Mesodermal cell (in vitro differentiated cells): ENCODE results near the gene IFI27L1.

Experiments used
- H3K27ac ChIP-seq: 2 replicates; pipeline ENCODE4 v1.7.0; 2013; ENCODE audit warnings: mild to moderate bottlenecking, low read depth, low read length, moderate library complexity; ENCODE audit not compliant: severe bottlenecking
- H3K36me3 ChIP-seq: 2 replicates; pipeline ENCODE4 v1.7.1; 2013; ENCODE audit warnings: mild to moderate bottlenecking, low read length, moderate library complexity; ENCODE audit not compliant: control insufficient read depth, insufficient read depth
- H3K4me1 ChIP-seq: one replicate; pipeline ENCODE4 v1.7.1; 2013; ENCODE audit warnings: mild to moderate bottlenecking, low read length; ENCODE audit not compliant: insufficient read depth, control insufficient read depth, poor library complexity, severe bottlenecking
- H3K4me3 ChIP-seq: 2 replicates; pipeline ENCODE4 v1.7.0; 2013; ENCODE audit warnings: low read length, control low read depth, mild to moderate bottlenecking; ENCODE audit not compliant: insufficient read depth, poor library complexity, severe bottlenecking; ENCODE audit errors: extremely low read depth
- H3K9me3 ChIP-seq: 2 replicates; pipeline ENCODE4 v1.7.1; 2013; ENCODE audit warnings: mild to moderate bottlenecking, low read length, moderate library complexity; ENCODE audit not compliant: control insufficient read depth
- WGBS, 2 experiments: methylation state at CpG; one replicate each; pipeline ENCODE4 v1.1.5; 2013; ENCODE audit warnings: missing lambda C conversion rate in 2 of 2; ENCODE audit not compliant: insufficient coverage in 2 of 2; 5-methylcytosine and 5-hydroxymethylcytosine counted together

IFI27L1 gene

DNA sequence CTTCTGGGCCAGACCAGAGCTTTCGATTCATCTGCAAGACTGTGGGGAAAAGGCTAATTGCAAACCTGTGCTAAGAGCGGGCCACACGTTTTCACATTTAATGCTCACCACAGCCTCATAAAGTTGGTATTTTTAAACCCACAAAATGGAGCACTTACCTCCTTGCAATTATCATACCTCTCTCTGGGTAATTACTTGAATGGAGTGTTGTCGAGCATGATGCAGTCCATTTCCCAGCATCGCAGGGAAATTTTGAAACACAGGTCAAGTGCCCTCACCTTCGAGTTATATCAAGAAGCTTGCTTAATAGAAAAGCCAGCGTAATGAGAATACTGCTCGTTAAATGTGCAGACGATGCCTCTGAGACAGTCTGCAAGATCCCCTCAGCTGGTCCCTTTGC is 57.1 kb downstream of the IFI27L1 start:
- Histone ChIP-seq H3K4me1 (no peaks in the 10 kb centered on the region), H3K4me3 (no peak overlapping the region), H3K9me3 (peaks cover 13% of the 10 kb centered on the region), H3K36me3 (no peaks in the 10 kb centered on the region), H3K27ac (no peak overlapping the region)
- 90 to 92% methylated on average over 6 to 9 of the region's 9 CpGs for WGBS, 2 experiments

DNA sequence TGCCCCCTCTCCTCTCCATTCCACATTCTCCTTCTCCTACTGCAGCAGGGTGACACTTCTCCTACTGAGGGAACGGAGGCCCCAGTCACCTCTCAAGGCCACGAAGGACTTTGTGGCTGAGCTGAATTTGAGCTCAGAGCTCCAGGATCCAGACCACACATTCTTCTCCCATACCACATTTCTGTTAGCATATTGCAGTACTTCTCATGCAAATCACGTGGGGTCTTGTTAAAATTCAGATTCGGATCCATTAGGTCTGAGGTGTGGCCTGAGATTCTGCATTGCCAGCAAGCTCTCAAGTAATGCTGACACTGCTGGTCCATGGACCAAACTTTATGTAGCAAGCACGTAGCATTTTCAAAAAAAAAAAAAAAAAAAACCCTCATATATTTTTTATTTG is 57.9 kb downstream of the IFI27L1 start:
- 27 to 61% methylated on average over 3 to 4 of the region's 5 CpGs for WGBS, 2 experiments
- H3K9me3 ChIP-seq = peaks cover 13% of the 10 kb centered on the region

DNA sequence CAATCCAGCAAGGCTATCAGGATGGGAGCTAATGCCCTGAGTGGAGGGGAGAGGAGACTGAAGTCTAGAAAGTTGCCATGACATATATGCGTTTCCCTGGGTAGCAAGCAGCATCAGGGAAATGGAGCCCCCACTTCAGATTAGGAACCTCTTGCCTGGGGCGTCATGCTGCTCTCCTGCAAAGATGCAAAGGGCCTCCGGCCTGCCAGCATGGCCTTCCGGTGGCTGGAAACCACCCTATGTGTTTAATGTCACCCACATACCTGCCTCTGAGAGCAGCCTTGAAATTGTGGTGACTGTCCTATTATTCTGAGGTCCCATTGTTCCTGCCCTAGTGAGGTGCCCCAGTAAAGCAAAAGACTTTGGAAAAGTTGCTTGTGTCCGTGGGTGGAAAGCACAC is 58.3 kb downstream of the IFI27L1 start:
- H3K4me1 ChIP-seq = no peaks in the 10 kb centered on the region
- no peak overlapping the region for H3K27ac ChIP-seq
- H3K9me3 ChIP-seq = peaks cover 13% of the 10 kb centered on the region
- H3K4me3 ChIP-seq = no peak overlapping the region
- H3K36me3 ChIP-seq = no peaks in the 10 kb centered on the region
- WGBS, 2 experiments = 83 to 100% methylated on average over 1 to 3 of the region's 5 CpGs

More for the DNA sequence above, 57.9 kb downstream of the IFI27L1 start:
- no peak overlapping the region for H3K4me3 ChIP-seq
- H3K36me3 ChIP-seq = no peaks in the 10 kb centered on the region
- no peak overlapping the region for H3K27ac ChIP-seq
- H3K4me1 ChIP-seq = no peaks in the 10 kb centered on the region

DNA sequence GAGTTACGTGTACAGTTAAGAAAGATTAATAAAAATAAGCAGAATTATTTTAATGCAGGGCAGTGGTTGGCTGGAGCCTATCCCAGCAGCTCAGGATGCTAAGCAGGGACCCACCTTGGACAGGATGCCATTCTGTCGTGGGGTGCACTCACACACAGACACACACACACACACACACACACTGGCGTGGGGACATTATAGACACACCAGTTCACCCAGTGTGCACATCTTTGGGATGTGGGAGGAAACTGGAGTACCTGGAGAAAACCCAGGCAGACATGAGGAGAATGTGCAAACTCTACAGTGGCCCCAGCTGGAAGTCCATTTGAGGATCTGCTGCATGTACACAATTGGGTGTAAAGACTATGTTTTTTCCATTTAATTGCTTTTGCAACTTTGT is 61.1 kb downstream of the IFI27L1 start:
- no peak overlapping the region for H3K27ac ChIP-seq
- WGBS, 2 experiments = 80% methylated on average over 1 of the region's 3 CpGs; no CpG with 5 or more reads in 1 of the 2 experiments
- H3K36me3 ChIP-seq = no peaks in the 10 kb centered on the region
- H3K4me1 ChIP-seq = peaks cover 3% of the 10 kb centered on the region
- H3K9me3 ChIP-seq = no peaks in the 10 kb centered on the region
- no peak overlapping the region for H3K4me3 ChIP-seq

DNA sequence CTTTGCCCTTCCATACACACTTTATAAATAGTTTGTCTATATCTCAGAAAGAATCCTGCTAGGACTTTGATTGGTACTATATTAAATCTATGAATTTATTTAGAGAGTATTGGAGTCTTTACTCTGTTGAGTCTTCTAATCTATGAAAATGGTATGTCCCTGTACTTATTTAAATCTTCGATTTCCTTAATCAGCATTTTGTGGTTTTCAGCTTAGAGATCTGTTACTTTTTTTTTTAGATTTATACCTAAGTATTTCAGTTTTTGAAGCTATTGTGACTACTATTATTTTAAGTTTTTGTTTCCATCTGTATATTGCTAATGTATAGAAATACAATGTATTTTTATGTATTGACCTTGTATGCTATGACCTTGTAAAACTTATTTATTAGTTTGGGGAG is 61.7 kb downstream of the IFI27L1 start:
- Histone ChIP-seq H3K9me3 (no peaks in the 10 kb centered on the region), H3K4me3 (no peak overlapping the region), H3K36me3 (no peaks in the 10 kb centered on the region), H3K27ac (no peak overlapping the region), H3K4me1 (peaks cover 3% of the 10 kb centered on the region)
- WGBS, 2 experiments = no CpG with 5 or more reads among the region's 1 CpG

GRCh38 chr14:94143239-94143638 is 62.1 kb downstream of the IFI27L1 start:
- WGBS, 2 experiments = 43% methylated on average over 2 of the region's 3 CpGs; no CpG with 5 or more reads in 1 of the 2 experiments
- Histone ChIP-seq H3K4me1 (peaks cover 3% of the 10 kb centered on the region), H3K4me3 (no peak overlapping the region), H3K27ac (no peak overlapping the region), H3K9me3 (no peaks in the 10 kb centered on the region), H3K36me3 (no peaks in the 10 kb centered on the region)

DNA sequence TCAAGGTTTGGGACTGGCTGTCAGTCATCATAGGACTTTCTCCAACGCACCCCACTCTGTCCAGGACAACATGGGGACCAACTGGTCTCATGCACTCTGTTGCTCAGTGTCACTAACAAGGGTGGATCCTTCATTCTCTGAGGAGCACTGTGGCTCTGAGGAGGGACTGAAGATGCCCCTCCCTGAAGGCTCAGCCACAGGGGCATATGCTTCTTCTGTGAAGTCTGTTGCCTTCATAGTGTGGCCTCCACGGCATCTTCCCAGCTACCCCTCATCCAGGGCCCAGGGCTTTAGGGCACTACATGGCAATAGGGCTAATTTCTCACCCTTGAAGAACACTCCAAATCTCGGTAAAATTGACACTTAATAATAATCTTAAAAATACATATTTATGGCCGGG is 62.6 kb downstream of the IFI27L1 start:
- no peaks in the 10 kb centered on the region for H3K36me3 ChIP-seq
- peaks cover 3% of the 10 kb centered on the region for H3K4me1 ChIP-seq
- 79 to 97% methylated on average over 2 to 3 of the region's 4 CpGs for WGBS, 2 experiments
- no peaks in the 10 kb centered on the region for H3K9me3 ChIP-seq
- no peak overlapping the region for H3K4me3 ChIP-seq
- H3K27ac ChIP-seq = no peak overlapping the region

DNA sequence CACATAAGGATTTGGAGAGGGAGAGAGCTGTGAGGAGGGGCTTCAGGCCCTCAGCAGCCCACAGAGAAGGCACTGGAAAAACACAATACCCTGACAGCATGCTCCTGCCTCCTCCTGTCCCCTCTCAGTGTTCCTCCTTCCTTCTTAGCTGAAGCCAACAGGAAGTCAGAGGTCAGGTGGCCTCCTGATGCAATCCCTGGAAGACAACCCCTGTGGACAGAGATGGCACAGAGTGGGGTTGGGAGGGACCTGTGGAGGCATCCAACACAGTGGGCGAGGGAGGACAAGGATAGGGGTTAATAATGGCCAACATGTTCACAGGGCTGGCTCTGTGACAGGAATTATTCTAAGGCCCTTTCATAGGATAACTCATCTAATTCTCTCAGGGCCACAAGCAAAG is 63.7 kb downstream of the IFI27L1 start:
- Histone ChIP-seq H3K4me1 (peaks cover 3% of the 10 kb centered on the region), H3K36me3 (no peaks in the 10 kb centered on the region), H3K4me3 (no peak overlapping the region), H3K27ac (peak overlapping the region; percentile 16), H3K9me3 (no peaks in the 10 kb centered on the region)
- 100% methylated on average over 1 of the region's 1 CpG; no CpG with 5 or more reads in 1 of the 2 experiments for WGBS, 2 experiments

DNA sequence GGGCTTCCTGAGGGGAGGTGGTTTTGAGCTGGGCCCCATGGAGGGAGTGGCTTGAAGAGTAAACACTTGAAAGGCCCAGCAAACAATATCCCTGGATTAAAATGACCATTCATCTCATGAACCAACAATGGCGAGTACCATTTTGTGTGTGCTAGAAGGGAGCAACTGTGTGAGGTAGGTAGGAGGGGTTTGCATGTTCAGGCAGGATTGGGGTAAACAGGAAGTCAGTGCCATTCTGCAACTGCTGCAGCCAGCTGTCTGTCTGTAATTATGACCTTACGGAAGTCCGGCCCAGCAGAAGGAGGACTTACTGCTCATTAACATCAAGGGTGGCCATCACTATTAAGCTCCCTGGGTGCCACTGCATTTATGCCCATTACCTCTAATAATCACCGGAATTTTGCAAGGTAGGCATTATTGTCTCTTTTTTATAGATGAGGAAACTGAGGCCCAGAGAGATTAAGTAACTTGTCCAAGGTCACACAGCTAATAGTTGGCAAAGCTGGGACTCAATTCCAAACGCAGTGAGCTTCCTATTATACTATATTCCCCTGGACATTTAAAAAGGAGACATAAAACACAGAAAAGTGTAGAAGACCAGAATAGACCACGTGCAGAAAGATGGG is 64.9 kb downstream of the IFI27L1 start:
- WGBS, 2 experiments = 44 to 75% methylated on average over 2 to 4 of the region's 6 CpGs
- Histone ChIP-seq H3K4me1 (peaks cover 3% of the 10 kb centered on the region), H3K9me3 (no peaks in the 10 kb centered on the region), H3K36me3 (no peaks in the 10 kb centered on the region), H3K4me3 (no peak overlapping the region), H3K27ac (no peak overlapping the region)
